Epithelial cell of prostate (primary cell): ENCODE measurements around the gene ROBO1.
A peak's percentile ranks its signal among the peaks of the same experiment; 100 is the strongest.

Experiments
- DNase-seq: peaks from one replicate; pipeline ENCODE4 v3.0.0-alpha.2; 2011; ENCODE audit warnings: low read depth, low spot score
- H3K27ac ChIP-seq: fragments of 450-650 bp; 2 replicates; pipeline ENCODE4 v1.5.1; 2017; ENCODE audit warnings: mild to moderate bottlenecking

Gene ROBO1

DNA sequence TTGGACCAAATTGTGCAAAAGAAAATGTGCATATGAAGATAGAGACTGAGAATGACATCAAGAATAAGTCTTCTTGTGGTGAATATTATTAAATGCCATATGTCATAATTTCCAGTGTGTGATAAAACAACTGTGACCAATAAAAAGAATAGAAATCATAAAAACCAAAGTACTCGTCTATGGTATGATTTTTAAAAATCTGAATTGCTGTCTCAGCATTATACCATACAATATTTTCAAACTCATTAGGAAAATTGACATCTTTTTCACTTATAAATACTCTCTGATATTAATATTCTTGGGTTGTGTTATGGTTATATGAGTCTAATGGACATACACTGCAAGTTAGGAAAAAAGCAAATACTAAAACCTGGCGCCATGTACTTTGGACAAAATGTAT, 279.4 kb downstream of the ROBO1 start:
- no peak for DNase-seq

GRCh38 chr3:79480746-79481145, 287.1 kb downstream of the ROBO1 start:
- H3K27ac ChIP-seq: no peak overlapping the region
- no peak for DNase-seq

More for the DNA sequence above, 279.4 kb downstream of the ROBO1 start:
- no peak overlapping the region for H3K27ac ChIP-seq

GRCh38 chr3:79478620-79479019, 289.2 kb downstream of the ROBO1 start:
- no peak overlapping the region for H3K27ac ChIP-seq
- DNase-seq: no peak

DNA sequence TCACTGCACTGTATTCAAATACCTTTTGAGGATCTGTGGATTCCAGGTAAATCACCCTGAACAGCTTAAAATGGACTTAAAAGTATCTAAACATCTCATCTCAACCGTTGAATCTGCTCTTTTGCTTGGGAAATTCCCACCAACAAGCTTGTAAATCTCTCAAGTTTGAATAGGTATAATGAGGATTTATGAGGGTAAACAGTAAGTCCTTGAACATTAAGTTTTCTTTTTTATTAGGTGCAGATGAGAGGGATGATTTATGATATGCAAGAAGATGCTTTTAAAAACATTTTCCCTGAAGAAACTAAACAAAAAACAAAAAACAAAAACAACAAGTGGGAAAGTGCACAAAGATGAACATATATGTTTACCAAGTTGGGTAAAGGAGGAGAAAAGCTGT, 290.6 kb downstream of the ROBO1 start:
- no peak for DNase-seq
- no peak overlapping the region for H3K27ac ChIP-seq

GRCh38 chr3:79473993-79474392, 293.8 kb downstream of the ROBO1 start:
- H3K27ac ChIP-seq: no peak overlapping the region
- DNase-seq: no peak

- H3K27ac ChIP-seq: peak overlapping the region; percentile 47
- DNase-seq: no peak
Observed at GRCh38 chr3:79467721-79468120, 300.1 kb downstream of the ROBO1 start.

DNA sequence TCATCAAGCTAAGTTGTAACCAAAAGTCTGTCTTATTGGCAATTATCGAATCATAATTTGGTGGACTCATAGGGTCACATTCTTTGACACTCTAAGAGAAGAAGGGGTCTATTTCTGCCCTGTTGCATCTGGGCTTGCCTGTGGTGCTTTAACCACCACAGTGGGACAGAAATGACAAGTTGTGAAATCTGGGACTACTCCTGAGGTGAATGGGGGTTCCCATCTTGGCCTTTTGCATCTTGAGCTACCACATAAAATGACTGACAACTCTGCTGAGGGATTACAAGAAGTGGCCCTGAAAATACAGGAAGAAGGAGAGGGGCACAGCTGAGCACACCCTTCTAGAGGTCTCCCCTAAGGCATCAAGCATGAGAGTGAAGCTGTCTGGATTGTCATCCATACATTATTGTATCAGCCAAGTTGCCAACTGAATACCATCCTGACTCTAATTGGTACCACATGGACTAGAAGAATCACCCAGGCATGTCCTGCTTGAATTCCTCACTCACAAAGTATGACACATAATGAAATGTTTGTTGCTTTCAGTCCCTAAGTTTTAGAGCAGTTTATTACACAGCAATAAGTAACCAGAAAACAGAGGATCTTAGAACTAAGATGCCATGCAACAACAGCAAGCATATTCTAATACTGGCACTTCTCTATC, 306.5 kb downstream of the ROBO1 start:
- no peak for DNase-seq
- no peak overlapping the region for H3K27ac ChIP-seq

DNA sequence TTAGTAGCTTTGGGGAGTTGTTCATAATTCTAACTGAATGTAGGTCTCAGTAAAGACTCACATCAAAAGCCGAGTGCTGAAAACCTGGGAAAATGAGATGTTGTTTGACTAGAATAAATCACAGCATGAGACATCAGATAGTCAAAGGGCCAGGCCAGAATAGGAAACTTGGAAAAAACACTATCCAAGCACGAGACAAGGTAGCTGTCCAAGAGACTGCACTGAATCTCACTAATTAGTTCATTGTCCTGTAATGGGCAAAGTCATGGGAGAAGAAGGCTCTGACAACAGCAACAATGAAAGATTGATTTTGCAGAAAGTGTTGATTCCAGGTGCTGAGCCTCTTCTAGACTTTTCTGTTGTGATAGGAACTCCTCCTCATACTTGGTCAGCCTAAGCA, 314.2 kb downstream of the ROBO1 start:
- no peak for DNase-seq
- no peak overlapping the region for H3K27ac ChIP-seq

DNA sequence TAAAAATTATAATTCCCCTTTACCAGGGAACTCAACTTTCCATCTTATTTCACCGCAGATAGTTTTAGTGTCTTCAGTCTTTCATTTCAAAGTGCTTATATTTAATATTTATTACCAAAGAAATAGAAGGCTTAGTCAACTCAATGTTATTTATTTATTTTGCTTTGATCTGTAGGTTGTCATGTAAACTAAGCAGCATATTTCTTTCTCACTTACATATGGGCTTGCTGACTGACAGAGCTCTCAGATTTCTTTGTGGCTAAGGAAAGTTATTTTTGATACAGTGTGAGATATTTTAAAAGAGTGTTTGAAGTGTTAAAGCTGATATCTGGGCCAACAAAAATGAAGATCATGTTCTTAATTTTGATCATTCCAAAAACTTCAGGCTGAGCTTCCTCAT, 331.4 kb downstream of the ROBO1 start:
- no peak for DNase-seq
- H3K27ac ChIP-seq: no peak overlapping the region

- no peak for DNase-seq
- H3K27ac ChIP-seq: no peak overlapping the region
Observed at GRCh38 chr3:79427081-79427480, 340.7 kb downstream of the ROBO1 start.

DNA sequence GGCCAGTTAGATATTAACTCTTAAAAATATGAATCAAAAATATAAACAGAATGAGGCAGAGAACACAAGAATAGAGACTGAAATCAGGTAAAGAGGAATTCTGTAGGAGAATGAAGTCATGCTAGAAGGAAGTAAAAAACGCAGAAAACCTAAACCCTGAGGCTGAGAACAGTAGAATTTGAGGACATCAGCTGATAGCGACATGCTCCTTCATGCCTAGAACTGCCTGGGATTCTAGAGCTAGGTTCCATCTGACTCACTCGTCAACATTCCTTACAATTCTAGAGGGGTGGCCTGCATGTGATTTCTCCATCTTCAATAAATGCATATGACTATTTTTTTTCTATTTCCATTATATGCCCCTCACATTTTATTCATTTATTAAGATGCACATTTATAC, 343.0 kb downstream of the ROBO1 start:
- H3K27ac ChIP-seq: peak overlapping the region; percentile 64
- DNase-seq: peak; percentile 69

GRCh38 chr3:79423417-79423816, 344.4 kb downstream of the ROBO1 start:
- no peak overlapping the region for H3K27ac ChIP-seq
- DNase-seq: no peak

DNA sequence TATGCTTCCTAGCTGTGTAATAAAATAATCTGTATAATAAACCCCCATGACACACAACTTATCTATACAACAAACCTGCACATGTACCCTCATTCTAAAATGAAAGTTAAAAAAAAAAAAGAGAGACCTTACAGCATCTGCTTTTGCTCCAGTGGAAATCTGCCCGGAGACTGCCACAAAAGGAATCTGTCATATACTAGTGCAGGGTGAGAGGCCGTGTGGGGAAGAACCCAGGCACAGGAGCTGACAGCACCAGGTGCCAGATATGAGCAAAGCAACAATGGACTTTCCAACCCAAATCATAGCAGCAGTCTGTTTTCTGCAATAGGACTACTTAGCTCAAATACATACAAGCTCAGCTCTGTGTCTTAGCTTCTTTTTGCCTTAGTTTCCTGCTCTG, 346.5 kb downstream of the ROBO1 start:
- H3K27ac ChIP-seq: no peak overlapping the region
- no peak for DNase-seq

- no peak overlapping the region for H3K27ac ChIP-seq
- DNase-seq: no peak
Observed at GRCh38 chr3:79418855-79419621, 348.8 kb downstream of the ROBO1 start.

DNA sequence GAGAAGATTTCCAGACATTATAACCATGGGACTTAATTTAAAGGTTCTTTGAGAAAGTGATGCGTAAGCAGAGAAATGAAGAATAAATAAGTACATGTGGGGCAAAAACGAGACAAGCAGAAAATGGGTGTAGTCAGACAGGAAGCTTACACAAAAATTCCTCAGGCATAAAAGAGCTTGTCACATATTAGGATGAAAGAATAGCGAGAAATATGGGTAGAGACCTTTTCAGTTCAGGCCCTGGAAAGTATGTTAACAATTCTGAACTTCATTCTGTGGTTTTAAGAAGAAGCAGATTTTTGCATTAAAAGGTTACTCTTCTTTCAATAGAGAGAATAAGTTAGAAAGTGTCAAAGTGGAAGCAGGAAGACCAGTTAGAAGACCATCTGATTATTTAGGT, 352.4 kb downstream of the ROBO1 start:
- no peak for DNase-seq
- H3K27ac ChIP-seq: peak overlapping the region; percentile 16

GRCh38 chr3:79414806-79415205, 353.0 kb downstream of the ROBO1 start:
- H3K27ac ChIP-seq: peak overlapping the region; percentile 16
- peak; percentile 70 for DNase-seq

DNA sequence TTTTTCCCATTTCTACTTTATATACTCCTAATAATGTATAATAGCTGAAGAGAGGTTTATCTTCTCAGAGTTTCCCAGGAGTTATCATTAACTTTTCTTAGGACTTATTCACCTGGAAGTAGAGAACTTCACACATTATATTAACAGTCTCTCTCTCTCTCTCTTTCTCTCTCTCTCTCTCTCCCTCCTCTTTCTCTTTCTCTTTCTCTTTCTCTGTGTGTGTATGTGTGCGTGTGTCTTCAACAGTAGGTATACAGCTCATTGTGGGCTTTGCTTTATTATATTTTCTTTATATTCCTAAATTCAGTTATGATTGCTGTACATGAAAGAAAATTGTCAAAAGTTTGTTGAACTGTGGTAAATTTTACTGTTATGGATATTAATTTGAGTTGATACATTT, 353.8 kb downstream of the ROBO1 start:
- H3K27ac ChIP-seq: no peak overlapping the region
- DNase-seq: no peak

DNA sequence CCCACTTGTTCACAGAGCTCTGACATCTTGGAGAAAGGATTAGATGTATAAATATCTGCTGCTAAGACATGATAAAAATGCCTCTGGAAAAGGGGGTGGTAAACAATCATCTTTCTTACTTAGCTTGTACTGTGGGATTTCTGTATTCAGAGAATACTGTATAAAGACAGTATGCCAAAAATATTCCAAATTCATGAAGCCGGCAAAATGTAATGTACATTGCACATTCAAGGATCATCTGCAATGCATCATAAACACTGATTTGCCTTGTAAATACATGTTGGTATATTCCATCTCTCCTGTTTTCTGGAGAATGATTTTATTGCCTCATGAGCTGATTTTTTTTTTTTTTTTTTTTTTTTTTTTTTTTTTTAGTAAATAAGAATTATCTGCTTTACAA, 355.3 kb downstream of the ROBO1 start:
- no peak overlapping the region for H3K27ac ChIP-seq
- DNase-seq: no peak

DNA sequence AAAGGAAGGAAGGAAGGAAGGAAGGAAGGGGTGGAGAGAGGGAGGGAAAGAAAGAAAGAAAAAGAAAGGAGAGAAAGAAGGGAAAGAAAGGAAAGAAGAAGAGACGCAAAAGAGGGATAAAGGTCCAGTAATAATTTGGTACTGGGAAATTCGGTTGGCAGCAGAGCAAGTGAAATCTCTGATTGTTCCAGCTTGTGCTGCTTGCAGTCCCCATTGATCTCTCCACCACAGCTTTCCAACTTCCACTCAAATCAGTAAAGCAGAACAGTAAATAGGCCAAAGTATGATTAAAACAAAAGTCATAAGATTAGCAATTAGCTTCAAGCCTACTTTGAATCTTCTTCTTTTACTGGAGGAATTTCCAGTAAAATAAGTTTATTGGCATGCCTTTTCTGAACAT, 357.2 kb downstream of the ROBO1 start:
- no peak overlapping the region for H3K27ac ChIP-seq
- DNase-seq: no peak

GRCh38 chr3:79410136-79410535, 357.7 kb downstream of the ROBO1 start:
- H3K27ac ChIP-seq: no peak overlapping the region
- no peak for DNase-seq

DNA sequence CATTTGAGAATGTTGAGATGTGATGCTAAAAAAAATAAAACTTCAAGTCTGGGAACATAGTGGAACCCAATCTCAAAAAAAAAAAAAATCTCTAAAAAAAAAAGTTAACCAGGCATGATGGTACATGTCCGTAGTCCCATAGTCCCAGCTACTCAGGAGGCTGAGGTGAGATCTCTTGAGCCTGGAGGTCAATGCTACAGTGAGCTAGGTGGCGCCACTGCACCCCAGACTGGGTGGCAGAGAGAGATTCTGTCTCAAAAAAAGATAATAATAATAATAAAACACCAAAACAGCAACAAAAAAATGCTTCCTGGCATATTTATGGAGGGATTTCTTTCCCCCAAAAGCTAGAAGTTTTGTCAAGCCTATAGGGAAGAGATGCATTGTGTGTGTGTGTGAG, 361.6 kb downstream of the ROBO1 start:
- H3K27ac ChIP-seq: no peak overlapping the region
- no peak for DNase-seq

DNA sequence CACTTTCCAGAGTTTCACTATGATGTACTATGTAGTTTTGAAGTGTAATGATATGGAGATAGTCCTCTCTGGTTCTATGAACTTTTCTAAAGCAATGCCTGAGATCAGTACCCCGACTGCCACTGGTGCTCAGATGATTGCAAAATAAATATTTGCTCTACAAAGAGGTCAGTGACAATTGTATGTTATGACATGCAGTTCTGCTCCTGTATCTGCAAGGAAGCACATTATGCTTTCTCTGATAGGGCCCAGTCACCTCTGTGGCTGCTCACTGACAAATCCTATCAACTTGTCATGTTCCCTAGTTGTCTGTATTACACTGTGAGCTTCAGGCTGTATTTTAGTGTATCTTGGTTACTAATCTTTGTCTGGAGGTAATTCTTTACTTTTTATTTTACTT, 362.6 kb downstream of the ROBO1 start:
- H3K27ac ChIP-seq: no peak overlapping the region
- DNase-seq: no peak
